Hepatocyte (in vitro differentiated cells): Measurements from ENCODE around the gene DLX6. TPM values are rescaled to one million over a fixed set of nuclear protein-coding genes. Genes with fewer than 3 reads are reported as not detected.

ENCODE experiments used
- DNase-seq: peaks from one replicate; pipeline ENCODE4 v3.0.0-alpha.2; 2016; ENCODE audit warnings: low spot score
- H2AFZ ChIP-seq: fragments of 200-600 bp; sonication (generic); 2 replicates; pipeline ENCODE4 v1.6.0; 2016; ENCODE audit warnings: antibody characterized with exemption, mild to moderate bottlenecking
- H3K27ac ChIP-seq: fragments of 200-600 bp; sonication (generic); 2 replicates; pipeline ENCODE4 v1.5.1; 2016; ENCODE audit warnings: mild to moderate bottlenecking
- H3K27me3 ChIP-seq: fragments of 200-600 bp; sonication (generic); 2 replicates; pipeline ENCODE4 v1.6.1; 2016
- H3K36me3 ChIP-seq: fragments of 200-600 bp; sonication (generic); replicated peaks from 2 replicates; pipeline ENCODE4 v1.5.1; 2016; ENCODE audit warnings: low read depth; ENCODE audit not compliant: insufficient read depth
- H3K4me1 ChIP-seq: fragments of 200-600 bp; sonication (generic); 2 replicates; pipeline ENCODE4 v1.5.1; 2016; ENCODE audit warnings: mild to moderate bottlenecking, moderate library complexity; ENCODE audit not compliant: insufficient read depth
- H3K4me2 ChIP-seq: fragments of 200-600 bp; sonication (generic); 2 replicates; pipeline ENCODE4 v1.6.0; 2016
- H3K4me3 ChIP-seq: fragments of 200-600 bp; sonication (generic); 2 replicates; pipeline ENCODE4 v1.5.1; 2016; ENCODE audit warnings: mild to moderate bottlenecking
- H3K79me2 ChIP-seq: fragments of 200-600 bp; sonication (generic); 2 replicates; pipeline ENCODE4 v1.6.0; 2017; ENCODE audit warnings: mild to moderate bottlenecking
- H3K9me2 ChIP-seq: fragments of 200-600 bp; sonication (generic); replicated peaks from 2 replicates; pipeline ENCODE4 v1.6.0; 2017; ENCODE audit warnings: mild to moderate bottlenecking; ENCODE audit not compliant: insufficient read depth
- H3K9me3 ChIP-seq: fragments of 200-600 bp; sonication (generic); 2 replicates; pipeline ENCODE4 v1.5.1; 2016; ENCODE audit warnings: low read depth, mild to moderate bottlenecking
- H4K20me1 ChIP-seq: fragments of 200-600 bp; sonication (generic); 2 replicates; pipeline ENCODE4 v1.6.0; 2016; ENCODE audit warnings: mild to moderate bottlenecking; ENCODE audit not compliant: insufficient read depth, poor library complexity, severe bottlenecking
- CTCF ChIP-seq: fragments of 200-600 bp; sonication (generic); IDR thresholded peaks from 2 replicates; pipeline ENCODE4 v1.5.1; 2016; ENCODE audit warnings: antibody characterized with exemption, mild to moderate bottlenecking; ENCODE audit not compliant: poor library complexity
- EZH2 ChIP-seq: fragments of 200-600 bp; sonication (generic); IDR thresholded peaks from 2 replicates; pipeline ENCODE4 v1.6.1; 2016; ENCODE audit warnings: antibody characterized with exemption, mild to moderate bottlenecking, borderline replicate concordance
- EZH2phosphoT487 ChIP-seq: fragments of 200-600 bp; sonication (generic); IDR thresholded peaks from one replicate; pipeline ENCODE4 v1.6.1; 2018; ENCODE audit warnings: antibody characterized with exemption, mild to moderate bottlenecking, low read depth, moderate library complexity; ENCODE audit not compliant: unreplicated experiment, severe bottlenecking
- WGBS: methylation state at CpG from one replicate; pipeline ENCODE4 v1.1.6; 2016; ENCODE audit warnings: low lambda C conversion rate; ENCODE audit errors: missing lambda C conversion rate; 5-methylcytosine and 5-hydroxymethylcytosine counted together
- polyA plus RNA-seq: library from polyadenylated mRNA; unstranded; fragments of >200 nt; fragmentation: Nextera tagmentation; extraction: Ambion mirVana; gene quantifications from 2 replicates; pipeline ENCODE4 v1.2.1, GENCODE V29; 2016
- total RNA-seq: library from RNA; depleted of rRNA; stranded (reverse); fragments of >200 nt; gene quantifications from 2 replicates; pipeline ENCODE4 v1.2.3, GENCODE V29; 2014

The DLX6 gene
- total and polyA plus RNA-seq, 2 experiments from 2014 or later: 1.9 to 3.5 TPM

- Histone ChIP-seq H4K20me1 (no peaks in the 10 kb centered on the region), H2AFZ (no peak overlapping the region), H3K27me3 (peaks cover 91% of the 10 kb centered on the region), H3K9me3 (no peaks in the 10 kb centered on the region), H3K4me3 (no peak overlapping the region), H3K4me1 (peaks cover 4% of the 10 kb centered on the region), H3K36me3 (no peaks in the 10 kb centered on the region), H3K9me2 (no peaks in the 10 kb centered on the region), H3K79me2 (peaks cover 24% of the 10 kb centered on the region), H3K27ac (no peak overlapping the region), H3K4me2 (peak overlapping the region; percentile 85)
- TF ChIP-seq EZH2phosphoT487 (no peak), CTCF (no peak), EZH2 (no peak)
- DNase-seq: no peak
- WGBS: 53% methylated on average over 18 of the region's 18 CpGs
These were observed 4.7 kb downstream of the DLX6 start for GRCh38 chr7:97009753-97010732.

GRCh38 chr7:97011104-97011503 lies 5.8 kb downstream of the DLX6 start:
- TF ChIP-seq CTCF: no peak
- DNase-seq: no peak
- H3K27me3 ChIP-seq: peaks cover 95% of the 10 kb centered on the region
- H3K79me2 ChIP-seq: peaks cover 24% of the 10 kb centered on the region
- H3K4me3 ChIP-seq: no peak overlapping the region
- WGBS: 47% methylated on average over 1 of the region's 1 CpG
- no peaks in the 10 kb centered on the region for H3K36me3 ChIP-seq
- no peak overlapping the region for H2AFZ ChIP-seq
- H3K9me2 ChIP-seq: no peaks in the 10 kb centered on the region
- no peak overlapping the region for H3K27ac ChIP-seq
- H4K20me1 ChIP-seq: no peaks in the 10 kb centered on the region
- peaks cover 4% of the 10 kb centered on the region for H3K4me1 ChIP-seq
- peak overlapping the region; percentile 3 for H3K4me2 ChIP-seq
- no peaks in the 10 kb centered on the region for H3K9me3 ChIP-seq

DNA sequence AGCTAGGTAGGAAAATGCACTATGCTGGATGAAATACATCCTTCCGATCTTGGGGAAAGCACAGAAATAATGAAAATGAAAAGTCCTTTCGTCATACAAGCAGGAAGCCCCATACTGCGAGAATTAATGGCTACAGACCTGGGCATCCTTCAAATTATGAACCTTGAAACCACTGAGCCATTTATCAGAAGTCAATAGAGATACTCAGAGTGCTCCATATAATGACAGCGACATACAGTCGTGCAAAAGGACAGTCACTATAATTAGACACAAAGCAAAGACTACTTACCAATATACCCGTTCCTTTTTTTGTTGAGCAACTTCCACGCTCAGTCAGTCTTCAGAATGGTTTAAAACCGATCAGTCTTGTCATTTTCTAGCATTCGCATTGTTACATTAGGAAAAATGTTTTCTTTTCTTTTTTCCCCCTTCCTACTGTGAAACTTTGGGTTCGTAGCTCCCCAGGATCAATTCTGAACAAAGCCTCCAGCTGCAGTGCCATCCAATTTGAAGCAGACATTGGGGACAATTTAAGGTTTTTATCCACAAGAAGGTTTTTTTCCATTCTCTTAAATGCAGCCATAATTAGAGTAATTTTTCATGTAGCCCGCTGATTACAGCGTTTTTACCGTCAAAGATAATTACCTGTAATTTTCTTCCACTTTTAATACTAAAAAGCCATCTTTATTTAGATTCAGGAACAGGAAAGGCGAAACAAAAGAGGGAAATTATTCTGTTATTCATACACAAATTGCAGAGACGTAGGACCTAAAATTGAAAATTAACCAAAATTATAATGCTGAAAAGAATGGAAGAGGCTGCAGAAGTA lies 6.4 kb downstream of the DLX6 start:
- H3K27ac ChIP-seq: no peak overlapping the region
- H2AFZ ChIP-seq: no peak overlapping the region
- H3K9me3 ChIP-seq: no peaks in the 10 kb centered on the region
- H3K4me2 ChIP-seq: peak overlapping the region; percentile 3
- H3K4me1 ChIP-seq: peaks cover under 1% of the 10 kb centered on the region
- no peaks in the 10 kb centered on the region for H4K20me1 ChIP-seq
- no peak for DNase-seq
- H3K36me3 ChIP-seq: no peaks in the 10 kb centered on the region
- TF ChIP-seq EZH2phosphoT487: no peak
- peak; percentile 56 for TF ChIP-seq EZH2
- no peak for TF ChIP-seq CTCF
- H3K9me2 ChIP-seq: no peaks in the 10 kb centered on the region
- H3K27me3 ChIP-seq: peaks cover 98% of the 10 kb centered on the region
- H3K4me3 ChIP-seq: no peak overlapping the region
- H3K79me2 ChIP-seq: peaks cover 24% of the 10 kb centered on the region
- whole genome bisulfite sequencing: 52% methylated on average over 15 of the region's 15 CpGs
